B cell (primary cell): ENCODE measurements around the gene L2HGDH. TPM values are rescaled to one million over a fixed set of nuclear protein-coding genes. Genes with fewer than 3 reads are reported as not detected.
A peak's percentile ranks its signal among the peaks of the same experiment; 100 is the strongest.

Experiments
- ATAC-seq: fragments of 200-7000 bp; cut with Tn5 transposase; one replicate; pipeline ENCODE4 v1.10.0; 2021; ENCODE audit warnings: low read depth, mild to moderate bottlenecking, moderate number of reproducible peaks, moderate library complexity
- CTCF ChIA-PET: fragments of 350-600 bp; sonication (Branson Sonifier 250); formaldehyde crosslinking; loops from one replicate; lab custom pipeline; 2021; ENCODE audit warnings: antibody characterized with exemption, inconsistent platforms; lab: Charles Lee
- POLR2A ChIA-PET: fragments of 350-600 bp; sonication (Branson Sonifier 250); formaldehyde crosslinking; loops from one replicate; lab custom pipeline; 2021; ENCODE audit warnings: antibody characterized with exemption; lab: Charles Lee
- DNase-seq: peaks from one replicate; pipeline ENCODE4 v3.0.0; 2013
- H2AFZ ChIP-seq: 2 replicates; pipeline ENCODE4 v1.6.1; 2012; ENCODE audit warnings: mild to moderate bottlenecking, low read depth, low read length; ENCODE audit not compliant: insufficient read depth, poor library complexity, severe bottlenecking
- H3K27ac ChIP-seq, 2 donors: 1 replicate in 1 of 2; 2 replicates in 1 of 2; pipeline ENCODE4 v1.5.1; 2012 to 2013; ENCODE audit warnings: low read length in 2 of 2, mild to moderate bottlenecking in 2 of 2, moderate library complexity in 1 of 2
- H3K27me3 ChIP-seq, 4 experiments: fragments of 200-600 bp in 1 of 4; sonication (generic) in 1 of 4; replicated peaks in 1 of 4; 1 replicate in 2 of 4; 2 replicates in 2 of 4; pipeline versions ENCODE4 v1.6.1 to v1.7.0; 2013 to 2016; ENCODE audit warnings: low read length in 3 of 4, mild to moderate bottlenecking in 2 of 4, mixed read lengths in 1 of 4, moderate library complexity in 1 of 4; ENCODE audit not compliant: insufficient read depth in 4 of 4, control insufficient read depth in 3 of 4; ENCODE audit errors: control extremely low read depth in 1 of 4
- H3K36me3 ChIP-seq, 2 experiments: replicated peaks in 1 of 2; 1 replicate in 1 of 2; 2 replicates in 1 of 2; pipeline versions ENCODE4 v1.6.1 to v1.7.1; 2013; ENCODE audit warnings: low read length in 1 of 2; ENCODE audit not compliant: insufficient read depth in 2 of 2, control insufficient read depth in 1 of 2; ENCODE audit errors: control extremely low read depth in 1 of 2, extremely low read depth in 1 of 2
- H3K4me1 ChIP-seq, 2 donors: fragments of 200-600 bp in 1 of 2; sonication (generic) in 1 of 2; 1 replicate in 1 of 2; 2 replicates in 1 of 2; pipeline versions ENCODE4 v1.5.1 to v1.6.1; 2013 to 2017; ENCODE audit warnings: low read length in 2 of 2; ENCODE audit not compliant: control insufficient read depth in 2 of 2, insufficient read depth in 2 of 2
- H3K4me2 ChIP-seq: replicated peaks from 2 replicates; pipeline ENCODE3; 2012; ENCODE audit warnings: mild to moderate bottlenecking, low read depth, low read length; ENCODE audit not compliant: poor library complexity, severe bottlenecking
- H3K4me3 ChIP-seq, 5 experiments: fragments of 200-600 bp in 1 of 5; sonication (generic) in 1 of 5; 1 replicate in 3 of 5; 2 replicates in 2 of 5; pipeline versions ENCODE4 v1.5.1 to v1.7.0; 2011 to 2016; ENCODE audit warnings: low read length in 4 of 5, mild to moderate bottlenecking in 4 of 5, low read depth in 2 of 5, control low read depth in 1 of 5, moderate library complexity in 1 of 5; ENCODE audit not compliant: insufficient read depth in 1 of 5; ENCODE audit errors: control extremely low read depth in 1 of 5, extremely low read depth in 1 of 5
- H3K79me2 ChIP-seq: fragments of 200-600 bp; sonication (generic); one replicate; pipeline ENCODE4 v1.6.0; 2016; ENCODE audit warnings: low read length; ENCODE audit not compliant: control insufficient read depth, insufficient read depth
- H3K9ac ChIP-seq: fragments of 200-600 bp; sonication (generic); 2 replicates; pipeline ENCODE4 v1.6.1; 2017; ENCODE audit warnings: mild to moderate bottlenecking, low read length, moderate library complexity
- H3K9me3 ChIP-seq, 3 donors: one replicate each; pipeline versions ENCODE4 v1.6.1 to v1.7.1; 2013; ENCODE audit warnings: low read length in 2 of 3; ENCODE audit not compliant: control insufficient read depth in 2 of 3, insufficient read depth in 1 of 3; ENCODE audit errors: control extremely low read depth in 1 of 3
- H4K20me1 ChIP-seq: 2 replicates; pipeline ENCODE4 v1.6.0; 2012; ENCODE audit warnings: mild to moderate bottlenecking, low read length; ENCODE audit not compliant: insufficient read depth, control insufficient read depth, poor library complexity, severe bottlenecking
- H3K27ac Mint-ChIP-seq: one replicate; pipeline ENCODE4 v1.8.0; 2021; ENCODE audit warnings: mixed read lengths
- H3K27me3 Mint-ChIP-seq: one replicate; pipeline ENCODE4 v1.8.0; 2021; ENCODE audit warnings: mixed read lengths
- H3K4me1 Mint-ChIP-seq: one replicate; pipeline ENCODE4 v1.8.0; 2021; ENCODE audit warnings: mixed read lengths
- H3K4me3 Mint-ChIP-seq: one replicate; pipeline ENCODE4 v1.8.0; 2021; ENCODE audit warnings: mixed read lengths
- H3K9me3 Mint-ChIP-seq: one replicate; pipeline ENCODE4 v1.8.0; 2022; ENCODE audit warnings: mixed read lengths; ENCODE audit not compliant: insufficient read depth
- CTCF ChIP-seq: fragments of 200-600 bp; IDR thresholded peaks from one replicate; pipeline ENCODE4 v1.8.0; 2022; ENCODE audit warnings: antibody characterized with exemption, mild to moderate bottlenecking
- EZH2 ChIP-seq: IDR thresholded peaks from 2 replicates; pipeline ENCODE4 v1.6.1; 2012; ENCODE audit warnings: borderline replicate concordance, low read depth, mild to moderate bottlenecking, moderate library complexity, low read length; ENCODE audit not compliant: insufficient read depth, poor library complexity, severe bottlenecking
- WGBS: methylation state at CpG from one replicate; pipeline ENCODE4 v1.1.5; 2013; ENCODE audit warnings: missing lambda C conversion rate; ENCODE audit not compliant: insufficient coverage; 5-methylcytosine and 5-hydroxymethylcytosine counted together
- intact Hi-C: fragments of 100-400 bp; cut with micrococcal nuclease; formaldehyde crosslinking; loops from one replicate; pipeline ENCODE4 v1.10.0; 2022
- polyA plus RNA-seq: library from polyadenylated mRNA; depleted of rRNA; stranded (reverse); fragments of >200 nt; gene quantifications from 2 replicates; pipeline ENCODE4 v1.2.3, GENCODE V29; 2012
- total RNA-seq, 2 donors: library from RNA; stranded (reverse); fragments of 120-200 nt in 1 of 2; gene quantifications; 1 replicate in 1 of 2; 2 replicates in 1 of 2; pipeline versions ENCODE4 v1.2.3 to v1.2.4, GENCODE V29; 2013 to 2022

L2HGDH gene
- total and polyA plus RNA-seq, 2 donors (not counting 1 experiment from before 2014, with no cell fraction given) = 1.1 to 5.5 TPM

- Histone ChIP-seq H3K27ac (no peak overlapping the region), H4K20me1 (peaks cover 15% of the 10 kb centered on the region), H2AFZ (no peak overlapping the region), H3K4me1 (peaks cover 10% of the 10 kb centered on the region in 2 donors), H3K4me2 (no peak overlapping the region), H3K27me3 (no peaks in the 10 kb centered on the region), H3K36me3 (peaks cover 3 to 10% of the 10 kb centered on the region in 2 experiments), H3K79me2 (peaks cover 54% of the 10 kb centered on the region), H3K9me3 (no peaks in the 10 kb centered on the region), H3K4me3 (no peak overlapping the region), H3K9ac (no peak overlapping the region)
- H3K27ac Mint-ChIP-seq = no peak overlapping the region
- ATAC-seq (no peak), DNase-seq (no peak)
- no peaks in the 10 kb centered on the region for H3K9me3 Mint-ChIP-seq
- ChIA-PET CTCF (interaction anchor here (0.5 to 3.7 kb wide), 34 partner anchors 9 to 540 kb away, joined by 3 to 27 read pairs (median 5); partner anchors contain the start of genes CDKL1, DMAC2L, L2HGDH and MAP4K5), POLR2A (no interaction called here)
- H3K4me1 Mint-ChIP-seq = peaks cover 19% of the 10 kb centered on the region
- TF ChIP-seq EZH2 (no peak), CTCF (no peak)
- H3K27me3 Mint-ChIP-seq = no peaks in the 10 kb centered on the region
- intact Hi-C loops = loop anchor here (2.0 to 5.0 kb wide), 3 partner anchors 43 to 457 kb away; no protein-coding TSS in a partner anchor
- H3K4me3 Mint-ChIP-seq = no peak overlapping the region
- WGBS = 77% methylated on average over 6 of the region's 8 CpGs
Observed at GRCh38 chr14:50320283-50320682, 8.3 kb upstream of the L2HGDH start.

- peaks cover 15% of the 10 kb centered on the region for H4K20me1 ChIP-seq
- intact Hi-C loops = loop anchor here (2.0 to 10.0 kb wide), 4 partner anchors 43 to 505 kb away; no protein-coding TSS in a partner anchor
- no peaks in the 10 kb centered on the region for H3K9me3 Mint-ChIP-seq
- no peak overlapping the region for H2AFZ ChIP-seq
- H3K4me1 ChIP-seq = peaks cover 10% of the 10 kb centered on the region in 2 donors
- H3K27me3 Mint-ChIP-seq = no peaks in the 10 kb centered on the region
- H3K36me3 ChIP-seq = peaks cover 3 to 7% of the 10 kb centered on the region in 2 experiments
- ATAC-seq (no peak), DNase-seq (no peak)
- no peak overlapping the region for H3K4me3 Mint-ChIP-seq
- no peaks in the 10 kb centered on the region for H3K27me3 ChIP-seq
- no peak overlapping the region for H3K27ac ChIP-seq
- H3K4me2 ChIP-seq = no peak overlapping the region
- no peak overlapping the region for H3K9ac ChIP-seq
- peaks cover 57% of the 10 kb centered on the region for H3K79me2 ChIP-seq
- peak overlapping the region; percentile 29 for H3K27ac Mint-ChIP-seq
- H3K4me3 ChIP-seq = no peak overlapping the region
- ChIA-PET CTCF (interaction anchor here (0.6 to 3.7 kb wide), 16 partner anchors 8 to 471 kb away, joined by 3 to 27 read pairs (median 6); partner anchors contain the start of genes CDKL1, DMAC2L, L2HGDH and MAP4K5), POLR2A (interaction anchor here (0.5 kb wide), 1 partner anchor 23 kb away, joined by 10 read pairs; no protein-coding TSS in a partner anchor)
- 100% methylated on average over 1 of the region's 2 CpGs for WGBS
- H3K4me1 Mint-ChIP-seq = peaks cover 19% of the 10 kb centered on the region
- H3K9me3 ChIP-seq = no peaks in the 10 kb centered on the region
- no peak for TF ChIP-seq CTCF
- TF ChIP-seq EZH2 = no peak
Observed at GRCh38 chr14:50319721-50320120, 7.7 kb upstream of the L2HGDH start.
